Stimulated activated CD8-positive, alpha-beta memory T cell treated with anti-CD3 and anti-CD28 coated beads, Interleukin-7, amount 100 ng/mL, for 24 hours (primary cell): ENCODE data around the gene HOXC6.

Source experiments
- DNase-seq: peaks from one replicate; pipeline ENCODE4 v3.0.0-alpha.2; 2020; ENCODE audit warnings: low read depth

Gene HOXC6

DNA sequence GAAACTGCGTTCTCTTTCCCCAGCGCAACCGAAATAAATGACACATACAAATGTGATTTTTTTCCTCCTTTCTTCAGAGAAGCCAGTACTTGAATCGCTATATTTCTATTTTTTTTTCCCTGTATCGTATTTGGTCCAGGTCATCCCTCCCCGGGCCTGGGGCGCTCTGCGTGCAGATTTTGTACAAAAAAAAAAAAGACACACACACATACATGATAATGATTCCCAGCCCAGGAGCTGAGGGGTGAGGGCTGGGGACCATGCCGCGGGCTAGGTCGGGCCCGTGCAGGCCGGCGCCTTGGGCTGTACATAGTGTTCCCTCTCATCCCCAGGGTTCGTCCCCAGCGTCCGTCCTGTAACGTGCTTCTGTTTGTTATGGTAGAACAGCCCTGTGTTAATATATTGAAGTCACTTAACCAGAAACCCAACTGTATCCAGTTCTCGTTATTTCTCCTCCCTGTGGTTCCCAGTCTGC lies 25.3 kb upstream of the HOXC6 start:
- DNase-seq = no peak

DNA sequence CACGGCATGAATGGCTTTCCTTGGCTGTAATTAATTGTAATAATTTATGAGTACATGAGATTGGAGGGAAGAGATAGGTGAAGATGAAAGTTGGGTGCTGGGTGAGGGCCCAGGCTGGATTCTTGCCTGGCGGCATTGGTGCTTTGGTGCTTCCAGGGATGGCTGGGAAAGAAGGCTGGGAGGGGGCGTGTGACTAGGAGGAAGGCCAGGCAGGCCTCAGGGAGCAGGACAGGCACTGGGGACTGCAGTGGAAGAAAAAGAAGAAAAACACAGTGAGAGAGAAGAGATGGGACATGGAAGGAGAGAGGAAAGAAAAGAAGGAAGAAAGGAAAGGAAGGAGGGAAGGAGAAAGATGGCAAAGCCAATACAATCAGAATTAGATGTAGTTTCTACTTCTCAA lies 24.6 kb upstream of the HOXC6 start:
- DNase-seq = no peak

DNA sequence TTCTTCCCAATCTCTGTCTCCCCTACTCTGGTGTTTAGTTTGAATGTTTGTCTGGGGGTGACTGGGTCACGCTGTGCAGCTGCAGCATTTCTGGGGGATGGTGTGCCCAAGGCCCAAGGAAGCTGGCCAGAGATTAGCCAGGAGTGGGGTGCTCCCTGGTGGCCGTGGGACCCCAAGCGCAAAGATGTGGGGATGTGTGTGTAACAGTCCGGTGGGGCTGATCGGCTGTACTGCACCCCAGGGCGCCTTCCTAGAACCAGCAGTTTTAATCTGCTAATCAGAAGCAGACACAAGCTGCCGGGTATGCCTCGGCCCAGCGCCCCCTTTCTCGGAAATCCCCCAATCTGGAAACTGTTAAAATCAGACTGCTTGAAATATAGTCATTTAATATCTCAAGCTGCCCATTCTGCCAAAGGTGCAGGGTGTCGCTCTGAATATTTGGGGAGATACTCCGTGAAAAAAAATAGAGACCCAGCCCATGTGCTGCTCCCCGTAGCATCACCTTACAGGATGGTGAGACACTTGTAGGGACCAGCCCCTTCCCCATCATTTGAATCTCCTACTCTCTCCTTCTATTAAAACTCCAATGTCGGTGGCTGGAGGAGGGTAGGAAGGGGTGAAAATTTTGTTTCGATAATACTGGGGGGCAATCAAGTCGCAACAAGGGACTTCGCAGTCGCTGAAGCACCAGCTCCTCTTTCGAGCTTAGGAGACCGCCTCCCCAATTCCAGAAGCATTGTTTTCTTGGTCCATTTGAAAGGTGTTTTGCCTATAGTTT lies 24.0 kb upstream of the HOXC6 start:
- no peak for DNase-seq

DNA sequence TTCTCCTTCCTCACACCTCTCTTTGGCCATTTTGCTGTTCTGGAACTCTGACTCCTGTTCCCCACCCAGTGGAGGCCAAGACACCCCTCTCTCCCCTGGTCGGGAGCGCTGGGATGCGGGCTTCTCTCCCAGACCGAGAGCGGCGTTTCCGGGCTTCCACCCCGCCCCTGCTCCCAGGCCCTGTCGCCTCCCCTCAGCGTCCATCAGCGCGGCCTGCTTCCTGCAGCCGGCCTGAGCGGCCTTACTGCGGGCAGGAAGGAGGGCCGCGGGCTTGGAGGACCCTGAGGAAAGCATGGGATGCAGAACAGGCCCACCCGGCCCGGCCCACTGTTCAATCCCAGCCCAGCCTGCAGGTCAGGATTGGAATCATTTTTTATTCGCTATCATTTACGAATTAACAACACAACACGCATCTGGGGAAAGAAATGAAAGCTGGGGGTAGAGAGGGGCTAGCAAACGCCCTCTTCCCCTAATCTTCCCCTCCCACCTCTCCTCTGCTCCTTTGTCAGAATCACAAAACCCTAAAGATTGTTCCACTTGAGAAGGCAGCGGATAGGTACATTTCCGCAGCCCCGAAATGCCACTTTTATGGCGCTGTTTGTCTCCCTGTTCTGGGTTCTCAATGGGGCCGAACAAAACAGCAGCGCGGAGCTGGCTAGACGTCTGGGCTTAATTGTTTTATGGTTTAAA lies 23.3 kb upstream of the HOXC6 start:
- no peak for DNase-seq

DNA sequence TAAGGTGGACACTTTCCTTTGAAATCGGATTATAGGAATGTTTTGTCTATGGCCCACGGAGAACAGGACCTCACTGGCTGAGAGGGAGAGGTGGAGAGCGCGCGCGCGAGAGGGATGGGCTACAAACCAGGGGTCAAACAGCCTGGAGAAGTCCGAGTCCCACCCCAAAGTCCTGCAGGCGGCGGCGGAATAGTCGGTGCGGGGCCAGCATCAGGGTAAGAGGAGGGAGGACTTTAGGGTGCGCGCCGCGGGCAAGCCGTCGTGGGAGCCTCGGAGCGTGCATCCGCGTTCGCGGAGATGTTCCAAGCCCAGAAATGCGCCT lies 22.7 kb upstream of the HOXC6 start:
- no peak for DNase-seq

DNA sequence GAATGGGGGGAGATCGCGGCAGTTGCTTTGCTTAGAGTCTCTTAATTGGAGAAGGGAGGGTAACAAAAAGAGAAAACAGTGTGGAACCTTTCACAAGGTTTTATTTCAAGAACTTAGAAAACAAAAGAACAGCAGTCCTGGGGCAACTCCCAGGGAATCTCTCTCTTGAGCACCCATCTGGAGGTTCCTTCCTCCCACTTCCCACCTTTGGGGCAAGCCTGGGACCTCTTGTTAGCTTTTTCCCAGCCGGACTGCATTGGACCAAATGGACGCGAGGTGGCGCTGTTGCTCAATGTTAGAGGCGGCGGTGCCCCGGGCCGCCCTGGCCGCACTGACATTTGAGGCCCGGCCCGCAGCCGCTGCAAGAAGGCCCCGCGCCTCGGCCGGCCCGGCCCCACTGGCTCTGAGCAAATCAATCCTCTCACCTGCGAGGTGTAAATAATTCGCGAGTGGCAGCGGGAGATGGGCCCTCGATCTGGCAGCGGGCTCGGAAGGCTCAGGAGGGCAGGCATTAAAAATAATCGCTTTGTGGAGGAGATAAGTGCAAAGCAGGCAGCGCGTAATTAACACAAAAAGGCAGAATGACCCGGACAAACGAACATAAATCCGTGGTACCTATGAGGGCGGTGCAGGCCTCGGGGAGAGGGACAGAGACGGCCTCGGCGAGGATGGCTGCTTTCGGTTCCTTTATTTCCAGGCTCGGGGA lies 22.2 kb upstream of the HOXC6 start:
- DNase-seq = peak; percentile 77

DNA sequence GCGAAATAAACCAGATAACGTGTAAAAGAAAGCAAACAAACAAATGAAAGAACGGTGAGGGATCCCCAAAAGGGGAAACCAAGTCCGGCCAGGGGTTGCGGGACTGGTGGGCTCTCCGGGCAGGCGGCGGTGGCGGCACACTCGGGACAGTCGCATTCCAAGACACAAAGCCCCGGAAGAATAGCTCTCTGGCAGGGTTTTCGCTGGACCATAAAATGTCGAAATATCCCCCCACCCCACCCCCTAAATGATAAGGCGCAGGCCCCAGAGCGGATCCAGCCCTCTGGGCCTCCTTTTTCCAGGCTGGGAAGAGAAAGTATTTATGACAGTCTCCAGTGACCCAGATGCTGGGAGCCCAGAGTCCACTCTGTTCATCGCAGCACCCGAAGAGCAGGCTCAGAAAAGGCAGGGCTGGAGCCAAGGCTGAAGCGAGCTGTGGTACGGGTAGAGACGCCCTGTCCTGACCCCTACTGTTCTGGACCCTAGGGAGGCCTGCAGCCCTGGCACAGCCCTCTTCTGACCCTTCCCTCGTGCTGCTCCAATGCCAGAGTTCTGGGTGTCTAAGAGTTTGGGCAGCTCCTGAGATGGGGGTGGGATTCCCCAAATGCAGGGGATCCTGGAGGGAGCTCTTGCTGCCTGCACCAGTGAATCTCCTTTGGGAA lies 21.6 kb upstream of the HOXC6 start:
- no peak for DNase-seq

DNA sequence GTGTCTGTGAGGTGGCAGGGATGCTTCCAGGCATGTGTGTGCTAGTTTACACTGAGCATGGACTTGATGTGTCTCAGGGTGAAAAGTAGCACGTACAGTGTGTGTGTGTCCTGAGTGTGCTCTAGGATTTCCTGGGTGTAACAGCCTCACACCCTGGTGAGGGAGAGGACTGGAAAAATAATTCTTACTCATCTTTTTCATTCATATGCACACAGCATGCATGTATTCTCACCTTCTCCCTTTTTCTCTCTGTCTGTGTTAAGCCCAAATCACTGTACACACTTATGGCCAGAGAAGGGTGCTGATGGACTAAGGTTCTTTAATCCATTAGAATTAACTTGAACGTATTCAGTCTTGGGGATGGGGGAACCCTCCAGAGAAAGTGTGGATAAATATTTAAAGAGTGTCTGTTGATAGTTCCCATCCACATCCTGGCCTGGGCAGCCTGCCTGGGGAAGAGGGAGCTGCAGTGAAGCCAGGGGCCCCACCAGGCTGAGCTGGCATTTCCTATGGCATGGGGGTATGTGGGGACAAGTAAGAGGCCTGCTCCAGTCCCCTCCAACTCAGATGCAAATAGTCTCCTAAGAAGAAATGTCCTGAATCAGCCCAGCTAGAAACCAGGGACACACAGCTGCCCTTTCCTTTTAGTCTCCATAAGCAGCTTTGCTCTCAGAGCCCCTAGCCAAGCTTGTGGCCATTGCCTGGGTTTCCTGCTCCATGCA lies 20.5 kb upstream of the HOXC6 start:
- DNase-seq = no peak

DNA sequence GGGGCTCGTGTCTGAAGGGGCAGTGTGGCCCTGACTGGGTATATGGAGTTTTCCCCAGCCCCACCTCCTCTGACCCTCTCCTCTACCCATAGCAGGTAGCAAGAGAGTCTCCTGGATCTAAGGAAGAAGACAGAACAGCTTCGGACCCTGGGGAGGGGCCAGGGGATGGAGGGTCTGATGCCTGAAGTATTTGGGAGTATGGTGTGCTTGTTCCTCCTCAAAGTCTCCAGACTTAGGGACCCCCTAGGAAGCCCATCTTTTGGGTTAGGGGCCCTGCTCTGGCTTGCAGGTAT lies 20.0 kb upstream of the HOXC6 start:
- DNase-seq = no peak

DNA sequence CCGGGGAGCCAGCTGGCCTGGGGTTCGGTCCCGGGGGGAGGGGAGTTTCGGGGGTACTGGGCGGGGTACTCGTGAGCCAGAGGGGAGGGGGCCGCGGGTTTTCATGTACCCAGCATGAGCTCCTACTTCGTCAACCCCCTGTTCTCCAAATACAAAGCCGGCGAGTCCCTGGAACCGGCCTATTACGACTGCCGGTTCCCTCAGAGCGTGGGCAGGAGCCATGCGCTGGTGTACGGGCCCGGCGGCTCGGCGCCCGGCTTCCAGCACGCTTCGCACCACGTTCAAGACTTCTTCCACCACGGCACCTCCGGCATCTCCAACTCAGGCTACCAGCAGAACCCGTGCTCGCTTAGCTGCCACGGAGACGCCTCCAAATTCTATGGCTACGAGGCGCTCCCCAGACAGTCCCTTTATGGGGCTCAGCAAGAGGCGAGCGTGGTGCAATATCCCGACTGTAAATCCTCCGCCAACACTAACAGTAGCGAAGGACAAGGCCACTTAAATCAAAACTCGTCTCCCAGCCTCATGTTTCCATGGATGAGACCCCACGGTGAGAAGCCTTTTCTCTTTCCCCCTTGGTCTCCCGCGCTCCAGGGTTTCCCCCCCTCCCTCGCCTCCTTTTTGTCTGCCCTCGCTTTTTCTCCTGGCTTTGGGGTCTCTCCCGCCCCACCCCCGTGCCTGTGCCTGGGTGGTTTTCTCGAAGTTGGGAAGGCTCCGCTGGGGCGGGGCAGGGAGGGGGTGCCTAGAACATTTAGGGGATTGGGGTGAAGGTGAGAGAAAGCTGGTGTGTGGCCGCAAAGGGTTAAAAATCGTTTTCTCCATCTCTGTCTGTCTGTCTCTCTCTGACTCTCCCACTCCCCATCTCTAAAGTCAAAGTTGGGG lies 18.8 kb upstream of the HOXC6 start:
- DNase-seq = no peak

DNA sequence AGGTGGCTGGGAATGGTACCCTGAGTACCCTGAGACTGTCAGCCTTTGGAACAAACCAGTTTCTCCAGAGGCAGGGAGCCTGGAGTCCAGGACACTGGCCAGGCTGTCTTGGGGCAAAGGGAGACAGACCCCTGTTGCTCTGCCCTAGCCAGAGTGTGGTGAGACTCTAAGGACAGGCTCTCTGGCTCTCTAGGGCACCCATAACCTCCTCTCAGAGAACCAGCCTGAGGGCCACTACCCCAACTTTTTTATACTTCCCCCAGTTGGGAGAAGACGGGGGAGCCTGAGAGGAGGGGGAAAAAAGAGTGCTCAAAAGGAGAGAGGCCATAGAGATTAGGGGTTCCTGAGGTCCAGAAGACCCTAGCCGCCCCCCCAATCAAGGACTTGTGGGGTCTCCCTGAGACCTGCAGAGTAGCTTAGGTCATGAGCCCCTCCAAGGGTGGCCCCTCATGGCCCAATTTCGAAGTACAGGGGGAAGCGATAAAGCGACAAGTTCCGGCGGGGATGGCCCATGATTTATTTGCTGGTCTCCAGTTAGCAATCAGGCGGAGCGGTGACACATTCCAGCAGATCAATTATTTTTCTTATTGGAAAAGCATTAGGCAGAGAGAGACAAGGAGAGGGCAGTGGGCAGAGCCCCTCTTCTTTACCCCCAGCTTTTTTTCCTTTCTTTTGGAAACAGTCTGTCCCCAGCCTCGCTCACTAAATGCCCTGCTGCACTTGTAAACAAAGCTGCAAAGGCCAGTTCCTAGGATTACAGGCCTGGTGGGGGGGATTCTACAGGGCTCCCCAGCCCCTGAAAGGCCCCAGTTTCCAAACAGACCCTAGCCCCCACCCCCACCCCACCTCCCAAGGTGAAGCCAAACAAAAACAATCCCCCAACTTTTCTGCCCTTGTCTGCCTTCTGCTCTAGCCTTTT lies 17.9 kb upstream of the HOXC6 start:
- DNase-seq = no peak

DNA sequence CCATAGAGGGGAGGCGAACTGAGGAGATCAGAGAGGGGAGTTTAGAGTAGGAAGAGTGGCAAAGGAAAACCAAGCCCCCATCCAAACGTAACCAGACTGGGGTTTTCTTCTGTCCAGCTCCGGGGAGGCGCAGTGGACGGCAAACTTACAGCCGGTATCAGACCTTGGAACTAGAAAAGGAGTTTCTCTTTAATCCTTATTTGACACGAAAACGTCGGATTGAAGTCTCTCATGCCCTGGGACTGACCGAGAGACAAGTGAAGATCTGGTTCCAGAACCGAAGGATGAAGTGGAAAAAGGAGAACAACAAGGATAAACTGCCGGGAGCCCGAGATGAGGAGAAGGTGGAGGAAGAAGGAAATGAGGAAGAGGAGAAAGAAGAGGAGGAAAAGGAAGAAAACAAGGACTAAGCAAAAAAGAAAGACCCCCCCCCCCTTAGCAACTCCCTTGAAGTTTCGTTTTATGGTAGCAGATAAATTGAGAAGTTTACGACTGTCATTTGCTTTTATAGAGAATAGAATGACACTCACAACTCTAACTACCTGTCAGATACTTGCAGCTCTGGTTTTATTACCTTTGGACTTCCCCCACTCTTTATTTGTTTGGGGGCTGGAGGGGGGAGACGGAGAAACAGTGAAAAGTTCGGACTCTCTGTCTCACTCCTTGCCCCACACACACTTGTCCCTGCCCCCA lies 17.1 kb upstream of the HOXC6 start:
- DNase-seq = no peak

DNA sequence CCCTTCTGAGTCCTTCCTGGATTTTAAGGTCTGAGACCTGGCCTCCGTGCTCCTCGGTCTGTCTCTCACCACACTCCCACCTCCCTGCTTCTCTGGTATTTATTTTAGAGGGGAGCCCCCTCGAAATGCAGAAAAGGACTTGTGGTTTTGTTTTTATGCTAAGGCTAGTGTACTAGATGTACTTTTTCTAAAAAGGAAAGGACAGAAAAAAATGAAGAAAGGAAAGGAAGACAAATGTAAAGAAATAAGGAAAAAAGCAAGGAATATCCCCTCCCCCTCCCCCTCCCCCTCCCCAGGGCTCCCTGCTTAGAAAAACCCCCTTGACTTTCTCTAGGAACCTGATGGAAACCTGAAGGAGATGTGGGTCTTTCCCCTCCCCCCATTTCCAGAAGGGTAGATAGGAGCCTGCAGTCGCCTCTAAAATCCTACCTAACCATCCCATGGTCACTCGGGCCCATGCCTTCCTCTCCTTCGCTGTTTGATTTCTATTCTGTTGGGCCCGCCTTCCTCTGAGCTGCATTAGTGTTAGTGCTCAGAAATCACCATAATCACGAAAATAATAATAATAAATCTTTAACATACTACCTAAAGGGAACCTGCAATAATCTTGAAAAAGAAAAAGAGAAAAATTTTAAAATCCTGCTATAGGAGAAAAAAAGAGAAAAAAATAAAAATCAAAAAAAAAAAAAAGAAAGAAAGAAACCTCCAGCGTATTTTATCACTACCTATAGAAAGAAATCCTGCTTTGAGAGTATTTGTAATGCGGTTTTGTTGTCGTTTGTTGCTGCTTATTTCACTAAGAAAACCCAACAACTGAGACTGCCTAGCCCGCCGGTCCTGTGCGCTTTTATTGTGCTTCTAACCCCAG lies 16.3 kb upstream of the HOXC6 start:
- no peak for DNase-seq

DNA sequence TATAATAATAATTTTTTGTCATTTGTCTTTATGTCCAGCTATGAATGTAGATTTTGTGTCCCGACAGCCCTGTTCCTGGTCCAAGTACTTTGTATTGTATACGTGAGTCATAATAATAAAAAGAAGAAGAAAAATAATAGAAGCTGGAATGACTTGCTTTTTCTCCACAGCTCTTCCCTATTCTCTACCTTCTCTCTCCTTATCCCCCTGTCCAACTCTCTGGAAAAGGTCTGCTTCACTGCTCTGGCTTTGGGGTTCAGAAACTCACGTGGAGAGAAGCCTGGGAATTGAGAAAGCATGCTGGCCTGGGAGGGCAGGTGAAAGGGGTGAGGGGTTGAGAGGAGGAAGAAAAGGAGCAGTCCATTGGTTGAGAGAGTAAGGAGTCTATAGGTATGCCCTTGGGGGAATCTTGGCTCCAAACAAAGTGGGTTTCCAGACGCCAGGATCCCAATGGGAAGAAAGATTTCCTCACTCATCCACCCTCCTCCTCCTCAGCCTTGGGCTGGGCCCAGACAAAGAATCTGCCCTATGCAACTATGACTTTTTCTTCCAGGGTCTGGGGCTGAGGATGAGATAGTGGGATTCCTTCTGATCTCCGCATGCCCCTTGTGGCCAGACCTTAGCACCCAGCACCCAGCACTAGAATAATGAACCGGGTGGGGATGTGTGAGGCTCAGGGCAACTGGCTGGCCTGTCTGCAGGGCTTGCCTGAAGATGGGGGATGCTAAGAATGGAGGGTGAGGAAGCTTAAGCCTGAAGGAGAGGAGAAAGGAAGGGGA lies 15.4 kb upstream of the HOXC6 start:
- no peak for DNase-seq

DNA sequence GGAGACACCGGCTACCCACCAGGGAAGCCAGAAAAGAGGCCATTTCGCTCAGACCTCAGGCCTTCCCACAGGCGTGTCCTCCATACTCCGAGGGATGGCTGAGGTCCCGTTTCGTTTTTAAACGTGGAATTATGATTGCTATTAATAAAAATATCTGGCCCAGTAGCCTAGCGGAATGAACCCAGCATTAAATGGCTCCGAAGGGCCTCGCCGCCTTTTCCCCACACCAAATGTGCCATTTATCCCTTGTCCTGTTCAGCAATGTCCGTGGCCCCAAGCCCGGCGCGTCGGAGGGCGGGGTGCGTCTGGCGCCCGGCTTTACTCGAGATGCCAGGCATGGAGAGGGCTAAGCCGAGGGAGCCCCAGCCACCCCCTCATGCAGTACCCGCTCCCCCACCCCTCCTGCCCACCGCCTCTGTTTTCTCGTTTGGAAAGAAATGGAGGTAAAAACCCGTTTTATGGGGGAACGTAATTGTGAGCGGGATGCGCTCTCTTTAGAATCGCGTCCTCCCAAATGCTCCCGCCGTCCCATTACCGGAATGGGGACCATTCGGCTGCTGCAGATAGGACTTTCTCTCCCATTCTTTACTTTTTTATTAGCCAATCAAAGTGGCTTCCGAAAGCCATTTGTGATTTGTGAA lies 13.7 kb upstream of the HOXC6 start:
- no peak for DNase-seq

DNA sequence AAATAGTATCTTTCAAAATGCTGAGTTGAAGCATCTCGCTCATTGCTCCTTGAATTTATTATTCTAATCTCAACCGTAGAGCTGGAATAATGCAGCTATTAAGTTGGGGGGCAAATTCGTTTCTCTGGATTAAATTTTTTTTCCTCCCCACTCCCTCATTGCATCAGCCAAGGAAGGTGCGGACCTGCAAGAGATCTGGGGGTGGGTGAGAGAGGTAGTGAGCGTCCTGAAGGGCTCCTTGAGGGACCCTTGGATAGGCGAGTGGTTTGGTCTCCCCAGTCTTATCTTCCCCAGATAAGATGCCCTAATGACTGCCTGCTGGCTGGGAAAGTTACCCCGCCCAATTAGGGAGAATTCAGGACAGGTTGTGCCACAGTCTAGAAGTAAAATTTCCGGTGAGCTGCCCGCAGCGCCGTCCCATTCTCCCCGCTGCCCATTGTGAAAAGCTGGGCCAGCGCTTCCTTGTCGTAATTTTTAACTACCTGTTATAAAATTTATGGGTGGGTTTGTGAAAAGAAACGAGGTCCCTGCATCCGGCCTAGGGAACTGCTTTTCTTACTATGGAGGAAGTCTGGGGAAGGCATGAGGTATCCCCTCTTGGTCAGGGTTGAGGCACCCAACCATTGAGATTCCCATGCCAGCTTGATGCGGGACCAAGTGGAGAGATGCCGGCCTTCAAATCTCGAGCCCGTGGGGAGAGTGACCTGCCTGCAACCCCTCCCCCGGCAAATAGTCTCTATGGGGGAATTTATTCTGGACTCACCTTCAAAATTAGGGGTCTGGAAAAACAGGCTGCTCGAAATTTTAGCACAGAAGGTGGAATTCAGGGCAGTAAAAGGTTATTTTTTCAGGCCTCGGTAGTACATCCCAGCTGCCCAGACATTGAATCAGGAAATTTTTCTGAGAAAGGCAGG lies 13.0 kb upstream of the HOXC6 start:
- DNase-seq = no peak
